Measurements from ENCODE around the gene AGO3.
"Not testable (repeated sequence)": the region's sequence is repeated elsewhere in the genome, so short reads cannot be mapped to it uniquely, and the experiment has no call there.

Gene AGO3

DNA sequence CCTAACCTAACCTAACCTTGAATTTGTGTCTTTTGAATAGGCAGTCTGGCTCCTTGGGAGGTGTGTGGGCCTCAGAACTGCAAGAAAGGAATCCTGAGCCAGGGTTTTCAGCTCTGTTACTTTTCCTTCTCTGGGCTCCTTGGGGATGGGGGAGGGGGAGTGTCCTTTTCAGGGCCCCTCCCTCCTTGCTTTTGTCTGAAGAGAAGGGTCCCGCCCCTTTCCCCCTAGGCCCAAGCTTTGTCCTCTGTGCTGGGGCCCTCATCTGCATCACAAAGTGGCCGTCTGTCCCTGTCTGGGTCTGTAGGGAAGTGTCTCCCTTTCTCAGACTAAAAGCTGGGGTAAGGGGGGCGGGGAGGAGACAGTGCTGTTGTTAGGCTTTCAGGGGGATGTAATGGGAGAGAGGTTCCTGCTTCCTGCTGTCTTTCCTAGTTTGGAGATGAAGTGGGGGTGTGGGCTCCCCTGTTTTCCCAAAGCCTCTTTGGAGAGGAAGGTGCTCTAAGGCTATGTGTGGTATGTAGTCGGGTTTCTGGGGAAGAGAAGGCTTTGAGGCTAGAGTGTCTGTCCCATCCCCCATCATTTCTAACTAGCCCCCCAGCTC is 44.8 kb upstream of the AGO3 start:
- no peak for DNase-seq (ENCODE audit: extremely low read depth, low read depth)
- TF ChIP-seq, protein P1, sequence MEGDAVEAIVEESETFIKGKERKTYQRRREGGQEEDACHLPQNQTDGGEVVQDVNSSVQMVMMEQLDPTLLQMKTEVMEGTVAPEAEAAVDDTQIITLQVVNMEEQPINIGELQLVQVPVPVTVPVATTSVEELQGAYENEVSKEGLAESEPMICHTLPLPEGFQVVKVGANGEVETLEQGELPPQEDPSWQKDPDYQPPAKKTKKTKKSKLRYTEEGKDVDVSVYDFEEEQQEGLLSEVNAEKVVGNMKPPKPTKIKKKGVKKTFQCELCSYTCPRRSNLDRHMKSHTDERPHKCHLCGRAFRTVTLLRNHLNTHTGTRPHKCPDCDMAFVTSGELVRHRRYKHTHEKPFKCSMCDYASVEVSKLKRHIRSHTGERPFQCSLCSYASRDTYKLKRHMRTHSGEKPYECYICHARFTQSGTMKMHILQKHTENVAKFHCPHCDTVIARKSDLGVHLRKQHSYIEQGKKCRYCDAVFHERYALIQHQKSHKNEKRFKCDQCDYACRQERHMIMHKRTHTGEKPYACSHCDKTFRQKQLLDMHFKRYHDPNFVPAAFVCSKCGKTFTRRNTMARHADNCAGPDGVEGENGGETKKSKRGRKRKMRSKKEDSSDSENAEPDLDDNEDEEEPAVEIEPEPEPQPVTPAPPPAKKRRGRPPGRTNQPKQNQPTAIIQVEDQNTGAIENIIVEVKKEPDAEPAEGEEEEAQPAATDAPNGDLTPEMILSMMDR (IDR thresholded peaks at IDR 0.05; ENCODE audit: low read depth, low read length, missing control alignments), result no peak
- no peak overlapping the region for H3K4me3 ChIP-seq (replicated peaks; ENCODE audit: low read depth, low read length)

DNA sequence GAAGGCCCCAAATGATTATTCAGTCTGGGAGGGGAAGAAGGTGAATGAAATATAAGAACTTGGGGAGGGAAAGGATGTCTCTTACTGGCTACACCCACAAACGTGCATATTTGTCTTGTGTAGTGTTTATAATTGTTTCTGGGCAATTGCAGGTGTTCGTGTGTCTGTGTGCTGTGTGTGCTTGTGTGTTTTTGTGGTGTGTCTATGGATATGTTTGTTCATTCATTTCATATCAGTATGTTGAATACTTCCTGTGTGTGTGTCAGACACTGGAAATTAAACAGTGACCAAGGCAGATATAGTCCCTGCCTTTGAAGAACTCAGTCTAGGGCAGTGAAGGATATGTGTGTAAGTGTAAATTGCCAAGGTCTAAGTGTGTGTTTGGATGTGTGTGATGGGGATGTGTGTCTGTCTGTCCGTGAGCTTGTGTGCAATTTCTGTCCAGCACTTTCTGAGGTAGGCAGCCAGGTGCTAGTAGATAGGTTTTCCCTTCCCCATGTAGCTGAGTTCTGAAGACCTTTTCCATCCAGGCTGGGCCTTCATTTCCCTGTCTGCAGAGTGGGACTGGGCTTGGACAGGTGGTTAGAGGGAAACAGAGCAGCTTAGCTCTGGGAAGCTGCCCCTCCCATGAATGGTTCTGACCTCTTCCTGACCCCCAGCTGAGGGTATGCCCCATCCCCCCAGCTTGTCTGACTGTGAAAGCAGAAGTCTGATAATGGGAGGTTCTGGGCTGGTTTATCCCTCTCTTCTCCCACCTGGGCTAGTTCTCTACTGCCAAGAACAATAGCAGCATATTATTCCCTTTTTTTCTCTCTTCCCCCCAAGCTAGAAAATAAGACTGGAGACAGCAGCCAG is 44.1 kb upstream of the AGO3 start:
- H3K4me3 ChIP-seq (replicated peaks; ENCODE audit: low read depth, low read length), result no peak overlapping the region
- TF ChIP-seq, protein P1 (IDR thresholded peaks at IDR 0.05; ENCODE audit: low read depth, low read length, missing control alignments), result no peak
- DNase-seq (ENCODE audit: extremely low read depth, low read depth), result no peak

DNA sequence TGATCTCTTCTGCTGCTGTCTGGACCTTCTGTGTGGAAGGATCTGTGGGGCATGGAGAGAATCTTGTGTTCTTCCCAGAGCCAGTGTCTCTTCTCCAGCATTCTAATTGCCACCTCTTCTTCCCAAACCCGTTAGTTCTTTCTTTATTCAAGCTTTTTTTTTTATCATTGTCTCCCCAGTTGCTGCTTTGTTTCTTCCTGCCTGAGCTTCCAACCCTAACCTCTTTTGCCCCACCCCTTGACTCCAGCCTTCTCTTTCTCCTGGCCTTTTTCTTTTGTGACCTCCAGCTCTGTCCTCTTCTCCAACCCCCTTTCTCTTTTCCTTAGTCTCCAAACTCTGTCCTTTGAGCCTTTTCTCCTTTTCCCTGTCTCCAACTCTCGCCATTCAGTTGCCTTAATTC is 43.4 kb upstream of the AGO3 start:
- no peak overlapping the region for H3K4me3 ChIP-seq (replicated peaks; ENCODE audit: low read depth, low read length)
- TF ChIP-seq, protein P1 (IDR thresholded peaks at IDR 0.05; ENCODE audit: low read depth, low read length, missing control alignments), result no peak
- no peak for DNase-seq (ENCODE audit: extremely low read depth, low read depth)

DNA sequence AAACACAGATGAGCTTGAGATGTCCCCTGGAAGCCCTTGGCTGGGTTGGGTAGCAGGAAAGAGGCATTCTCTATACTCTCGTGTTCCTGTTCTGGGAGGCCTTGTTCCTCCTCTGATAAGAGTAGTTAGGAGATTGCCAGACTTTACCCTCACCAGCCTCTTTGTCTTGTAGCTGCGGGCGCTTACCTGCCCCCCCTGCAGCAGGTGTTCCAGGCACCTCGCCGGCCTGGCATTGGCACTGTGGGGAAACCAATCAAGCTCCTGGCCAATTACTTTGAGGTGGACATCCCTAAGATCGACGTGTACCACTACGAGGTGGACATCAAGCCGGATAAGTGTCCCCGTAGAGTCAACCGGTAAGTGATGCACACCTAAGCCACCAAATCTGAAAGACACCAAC is 42.6 kb upstream of the AGO3 start:
- H3K4me3 ChIP-seq (replicated peaks; ENCODE audit: low read depth, low read length), result no peak overlapping the region
- no peak for DNase-seq (ENCODE audit: extremely low read depth, low read depth)
- TF ChIP-seq, protein P1 (IDR thresholded peaks at IDR 0.05; ENCODE audit: low read depth, low read length, missing control alignments), result no peak

DNA sequence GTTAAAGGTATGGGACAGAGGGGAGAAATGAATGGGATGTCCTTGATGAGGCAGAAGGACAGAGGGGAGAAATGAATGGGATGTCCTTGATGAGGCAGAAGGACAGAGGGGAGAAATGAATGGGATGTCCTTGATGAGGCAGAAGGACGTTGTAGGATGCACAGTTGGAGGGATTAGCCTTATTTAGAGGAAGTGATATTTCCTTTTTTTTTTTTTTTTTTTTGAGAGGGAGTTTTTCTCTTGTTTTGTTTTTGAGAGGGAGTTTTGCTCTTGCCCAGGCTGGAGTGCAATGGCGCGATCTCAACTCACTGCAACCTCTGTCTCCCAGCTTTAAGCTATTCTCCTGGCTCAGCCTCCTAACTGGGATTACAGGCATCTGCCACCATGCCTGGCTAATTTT is 41.9 kb upstream of the AGO3 start:
- not testable (repeated sequence) for H3K4me3 ChIP-seq (replicated peaks; ENCODE audit: low read depth, low read length); DNase-seq (ENCODE audit: extremely low read depth, low read depth)

DNA sequence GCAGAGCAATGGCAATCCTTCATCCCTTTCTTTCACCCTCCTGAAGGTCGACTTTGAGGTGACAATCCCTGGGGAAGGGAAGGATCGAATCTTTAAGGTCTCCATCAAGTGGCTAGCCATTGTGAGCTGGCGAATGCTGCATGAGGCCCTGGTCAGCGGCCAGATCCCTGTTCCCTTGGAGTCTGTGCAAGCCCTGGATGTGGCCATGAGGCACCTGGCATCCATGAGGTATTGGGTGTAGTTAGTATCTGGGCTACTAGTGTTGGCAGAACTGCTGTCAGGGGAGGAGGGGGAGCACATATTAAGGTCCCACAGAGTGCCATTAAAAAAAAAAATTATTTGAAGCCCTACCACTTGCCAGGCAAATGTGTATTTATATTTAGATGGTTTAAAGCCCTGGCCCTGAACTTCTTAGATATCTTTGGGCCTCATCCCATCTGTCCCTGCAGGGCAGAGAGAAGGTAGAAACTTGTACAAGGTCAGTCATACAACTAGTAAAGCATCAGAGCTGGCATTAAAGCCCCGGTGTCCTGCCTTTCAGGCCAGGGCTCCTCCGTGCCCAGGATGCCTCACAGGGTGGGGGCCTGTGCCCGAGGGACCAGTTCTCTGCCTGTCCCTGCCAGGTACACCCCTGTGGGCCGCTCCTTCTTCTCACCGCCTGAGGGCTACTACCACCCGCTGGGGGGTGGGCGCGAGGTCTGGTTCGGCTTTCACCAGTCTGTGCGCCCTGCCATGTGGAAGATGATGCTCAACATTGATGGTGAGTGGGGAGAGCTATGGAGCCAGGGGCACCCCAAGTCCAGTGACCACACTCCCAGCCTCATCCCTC is 37.6 kb upstream of the AGO3 start:
- TF ChIP-seq, protein P1 (IDR thresholded peaks at IDR 0.05; ENCODE audit: low read depth, low read length, missing control alignments), result no peak
- H3K4me3 ChIP-seq (replicated peaks; ENCODE audit: low read depth, low read length), result no peak overlapping the region
- no peak for DNase-seq (ENCODE audit: extremely low read depth, low read depth)

DNA sequence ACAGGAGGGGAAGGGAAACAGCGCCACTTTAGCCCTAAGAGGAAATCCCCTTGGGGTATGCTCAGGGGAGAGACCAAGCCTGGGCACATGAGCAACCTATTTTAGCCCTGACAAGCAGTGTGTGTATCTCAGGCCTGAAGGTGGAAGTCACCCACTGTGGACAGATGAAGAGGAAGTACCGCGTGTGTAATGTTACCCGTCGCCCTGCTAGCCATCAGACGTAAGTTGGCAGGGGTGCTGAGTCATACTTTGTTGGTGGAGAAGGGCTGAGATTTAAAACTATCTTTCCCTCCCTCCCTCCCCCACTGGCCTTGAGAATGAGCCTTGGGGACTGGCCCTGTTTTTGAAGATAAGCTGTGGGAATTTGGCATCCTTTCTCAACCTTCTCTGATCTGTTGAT is 36.7 kb upstream of the AGO3 start:
- DNase-seq (ENCODE audit: extremely low read depth, low read depth), result no peak
- H3K4me3 ChIP-seq (replicated peaks; ENCODE audit: low read depth, low read length), result no peak overlapping the region
- TF ChIP-seq, protein P1 (IDR thresholded peaks at IDR 0.05; ENCODE audit: low read depth, low read length, missing control alignments), result no peak

Measured in HFF-Myc (cell line).